Stimulated activated CD4-positive, alpha-beta T cell treated with anti-CD3 and anti-CD28 coated beads, TNF-alpha, amount 100 ng/mL, for 24 hours (primary cell): Measurements from ENCODE around the gene MAD1L1.

Source experiments
- DNase-seq, 3 experiments: peaks; one replicate each; pipeline ENCODE4 v3.0.0-alpha.2; 2020; ENCODE audit warnings: low read depth in 3 of 3

MAD1L1 gene

DNA sequence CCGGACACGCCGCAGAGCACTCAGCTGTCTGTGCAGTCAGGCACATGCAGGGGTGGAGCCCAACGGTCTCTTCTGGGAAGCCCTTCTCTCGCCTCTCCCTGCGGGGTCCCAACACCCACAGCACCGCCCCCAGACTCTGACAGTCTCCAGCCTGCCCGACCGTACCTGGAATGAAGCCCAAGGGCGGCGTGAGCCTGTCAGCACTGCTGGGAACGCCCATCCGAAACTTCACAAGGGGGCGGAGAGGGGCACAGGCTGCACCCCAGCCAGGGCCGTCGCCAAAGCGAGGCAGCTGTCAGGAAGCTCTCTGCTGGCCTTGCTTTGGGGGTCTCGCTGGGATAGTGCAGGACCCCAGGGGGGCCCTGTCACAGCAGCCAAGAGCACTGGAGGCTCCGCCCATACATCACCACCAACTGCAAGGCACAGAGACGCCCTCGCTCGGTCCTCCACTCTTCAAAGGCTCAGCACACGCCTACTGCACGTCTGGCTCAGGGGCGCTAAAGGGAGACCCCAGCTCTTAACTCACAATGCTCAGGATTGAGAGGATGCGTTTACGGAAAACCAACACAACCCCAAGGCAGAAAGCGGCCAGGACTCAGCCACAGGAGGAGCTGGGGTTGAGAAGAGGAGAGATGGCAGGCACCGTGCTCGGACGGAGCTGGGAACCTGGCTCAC is 30.9 kb downstream of the MAD1L1 start:
- no peak for DNase-seq

DNA sequence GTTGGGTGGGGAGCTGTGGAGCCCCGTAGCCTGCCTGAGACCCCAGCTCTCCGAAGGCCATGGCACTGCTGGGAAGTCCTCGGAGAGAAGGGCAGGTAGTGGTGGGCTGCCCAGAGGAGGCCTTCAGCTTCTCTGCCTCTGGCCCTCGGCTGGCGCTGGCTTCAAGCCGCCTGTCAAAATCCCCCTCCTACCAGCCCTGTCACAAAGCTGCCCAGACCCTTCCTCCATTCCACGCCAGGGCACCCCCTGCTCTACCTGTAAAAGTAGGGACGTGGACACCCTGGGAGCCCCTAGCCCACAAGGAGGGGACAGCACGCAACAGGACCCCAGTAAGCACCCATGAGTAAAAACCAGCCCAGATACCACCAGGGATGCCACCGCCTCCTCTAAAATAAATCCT is 31.6 kb downstream of the MAD1L1 start:
- DNase-seq: no peak

DNA sequence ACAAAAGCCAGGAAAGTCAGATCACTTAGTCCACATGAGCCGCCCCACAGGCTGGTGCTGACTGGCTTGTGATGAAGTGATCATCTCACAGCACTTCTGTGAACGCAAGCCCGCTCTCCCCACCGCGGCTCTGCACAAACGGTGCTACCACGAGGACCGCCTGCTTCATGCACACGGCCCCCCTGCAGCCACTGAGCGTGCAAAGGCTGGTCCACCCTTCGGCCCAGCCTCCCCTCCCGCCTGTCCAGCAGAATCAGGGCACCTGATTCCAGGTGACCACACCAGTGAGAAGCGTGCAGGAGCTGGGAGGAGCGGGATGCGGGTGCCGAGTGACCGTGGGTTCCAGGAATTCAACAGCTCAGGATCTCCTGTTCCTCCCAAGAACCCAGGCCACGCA is 32.2 kb downstream of the MAD1L1 start:
- DNase-seq: no peak

DNA sequence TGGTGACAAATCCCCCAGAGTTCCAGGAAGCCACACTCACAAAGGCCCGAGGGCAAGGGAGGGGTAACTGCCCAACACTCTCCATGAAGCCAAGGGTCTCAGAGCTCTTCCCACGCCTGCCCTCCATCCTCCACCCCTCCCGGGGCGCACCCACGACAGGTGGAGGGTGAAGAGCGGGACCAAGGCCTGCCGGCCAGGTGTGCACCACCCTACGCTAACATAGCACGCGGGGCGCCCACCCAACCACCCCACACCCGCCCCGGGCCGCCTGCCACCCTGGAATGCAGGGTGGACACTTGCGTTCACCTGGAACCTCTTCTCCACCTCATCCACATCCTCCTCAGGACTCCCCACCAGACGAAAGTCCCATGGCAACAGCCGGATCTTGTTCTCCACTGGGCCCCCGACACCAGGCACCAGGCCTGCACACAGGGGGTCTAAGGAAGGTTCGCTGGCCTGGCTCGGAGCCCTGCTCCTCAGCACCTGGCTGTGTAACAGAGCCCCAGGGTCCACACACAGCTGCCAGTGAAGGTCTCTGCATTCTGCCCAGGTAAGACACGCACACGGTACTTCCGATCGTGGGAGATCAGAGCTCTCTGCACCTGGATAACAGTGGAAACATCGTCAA is 32.7 kb downstream of the MAD1L1 start:
- no peak for DNase-seq

DNA sequence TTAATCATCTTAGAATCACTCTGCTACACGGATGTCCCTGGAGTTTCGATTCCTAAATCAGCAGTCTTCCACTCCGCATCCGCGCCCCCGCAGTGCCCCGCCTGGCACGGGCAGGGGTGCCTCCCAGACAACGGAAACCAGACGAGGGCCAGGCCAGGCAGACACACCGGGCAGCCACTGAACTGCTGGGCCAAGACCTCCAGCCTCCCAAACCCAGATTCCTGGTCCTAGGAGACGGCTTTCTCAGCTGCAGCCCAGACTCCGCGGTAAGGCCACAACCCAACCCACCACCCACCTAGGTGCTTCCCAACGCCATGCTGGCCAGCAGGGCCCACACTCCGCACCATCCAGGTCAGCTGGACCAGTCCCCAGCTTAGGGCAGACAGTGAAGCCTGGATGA is 33.2 kb downstream of the MAD1L1 start:
- no peak for DNase-seq

DNA sequence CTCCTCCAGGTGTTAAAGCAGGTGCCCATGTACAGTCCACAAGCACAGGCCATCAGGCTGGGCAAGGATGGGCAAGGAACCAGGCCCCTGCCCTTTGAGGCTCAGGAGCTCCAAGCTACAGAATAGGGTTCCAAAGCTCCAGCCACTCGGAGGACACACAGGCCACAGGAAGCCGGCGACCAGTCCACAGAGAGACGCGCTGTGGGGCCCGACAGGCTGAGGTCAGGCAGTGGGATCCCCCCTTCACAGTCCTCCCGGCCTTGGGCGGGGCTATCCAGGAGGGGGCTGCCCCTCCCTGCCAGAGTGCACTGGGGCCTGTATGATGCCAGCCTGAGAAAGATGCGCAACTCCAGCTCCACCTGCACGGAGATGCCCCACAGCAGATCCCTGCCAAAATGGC is 34.0 kb downstream of the MAD1L1 start:
- no peak for DNase-seq

DNA sequence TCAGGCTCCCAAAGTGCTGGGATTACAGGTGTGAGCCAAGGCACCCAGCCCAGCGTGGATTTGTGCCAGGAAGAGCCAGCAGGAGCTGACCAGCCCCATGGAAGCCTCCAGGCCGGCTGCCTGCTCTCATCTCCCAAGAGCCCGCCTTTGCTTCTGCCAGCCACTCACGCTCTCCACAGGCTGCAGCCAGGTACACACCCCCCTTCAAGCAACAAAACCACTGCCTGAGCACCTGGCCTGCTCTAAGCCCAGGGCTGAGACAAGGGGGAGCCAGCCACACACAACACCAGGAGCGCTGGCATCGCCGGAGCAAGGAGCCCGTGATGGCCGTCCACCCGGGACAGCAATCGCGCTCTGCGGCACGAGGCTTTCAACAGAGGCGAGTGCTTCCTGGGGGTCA is 34.5 kb downstream of the MAD1L1 start:
- DNase-seq: no peak

DNA sequence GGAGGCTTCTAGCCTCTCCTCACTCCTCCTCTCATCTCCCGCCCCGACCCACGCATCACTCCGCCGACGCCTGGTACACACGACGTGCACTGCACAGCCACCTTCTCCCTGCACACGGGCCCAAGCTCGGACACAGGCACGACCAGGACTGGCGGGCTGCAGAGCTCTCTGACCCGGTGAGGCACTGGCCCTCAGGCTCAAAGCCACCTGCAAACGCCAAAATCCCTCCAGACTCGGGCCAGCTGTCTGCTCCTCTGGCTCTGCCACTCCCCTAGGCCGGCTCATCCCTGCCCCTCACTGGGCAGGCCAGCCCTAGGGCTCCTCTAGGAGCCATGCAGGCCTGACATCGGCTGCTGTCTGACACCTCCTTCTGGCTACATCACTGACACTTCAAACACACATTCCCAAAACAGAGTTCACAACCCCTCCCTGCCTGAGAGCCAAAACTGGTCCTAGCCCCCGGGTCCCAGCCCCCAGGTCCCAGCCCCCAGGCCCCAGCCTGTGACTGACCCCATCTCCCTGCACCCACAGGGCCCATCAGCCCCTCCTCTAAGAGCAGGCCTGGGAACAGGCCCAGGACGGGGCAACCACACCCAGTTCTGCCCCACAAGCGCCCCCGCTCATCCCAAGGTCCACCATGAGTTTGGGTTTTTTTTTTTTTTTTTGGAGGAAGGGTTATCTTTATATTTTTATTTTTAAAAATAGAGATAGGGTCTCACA is 35.1 kb downstream of the MAD1L1 start:
- DNase-seq: no peak

DNA sequence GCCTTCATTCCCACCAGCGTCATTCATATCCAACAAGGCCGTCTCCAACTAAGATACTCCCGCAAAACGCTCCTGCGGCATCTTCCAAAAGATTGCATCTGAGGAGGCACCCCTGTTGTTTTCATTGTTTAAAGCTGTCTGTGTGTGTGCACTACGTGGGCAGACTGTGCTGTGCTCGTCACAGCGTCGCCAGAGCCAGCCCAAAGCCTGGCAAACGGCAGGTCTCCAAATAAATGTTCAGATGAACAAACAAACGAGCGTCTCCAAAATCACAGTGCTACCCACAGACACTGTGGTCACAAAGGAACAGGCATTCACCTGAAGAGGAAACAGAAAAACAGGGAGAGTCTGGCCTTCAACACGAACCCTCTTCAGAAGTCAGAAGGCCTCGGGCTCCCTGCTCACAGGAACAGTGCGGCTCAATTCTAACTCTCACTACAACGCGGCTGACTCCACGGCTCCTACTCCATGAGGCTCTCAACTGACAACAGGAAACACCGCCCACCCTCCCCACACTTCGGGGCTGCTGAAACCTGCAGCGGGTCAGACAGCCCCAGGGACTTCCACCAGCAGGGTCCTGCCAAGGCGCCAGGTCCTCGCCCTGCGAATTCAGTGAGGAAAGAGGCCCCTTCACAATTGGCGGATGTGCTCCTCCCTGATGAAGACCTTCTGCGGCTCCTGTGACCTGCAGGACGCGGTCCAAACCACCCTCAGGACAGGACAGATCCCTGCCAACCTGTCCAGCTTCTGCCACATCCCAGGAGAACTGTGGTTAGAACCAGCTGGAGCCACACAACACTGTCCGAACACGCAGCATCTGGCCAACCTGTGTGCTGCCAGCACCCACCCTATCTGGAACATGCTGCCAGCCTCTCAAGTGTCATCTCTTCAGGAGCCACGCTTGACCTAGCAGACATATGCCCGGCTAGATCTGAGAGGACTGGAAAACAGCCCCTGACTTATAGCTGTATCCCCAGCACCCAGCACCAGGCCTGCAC is 36.1 kb downstream of the MAD1L1 start:
- no peak for DNase-seq

DNA sequence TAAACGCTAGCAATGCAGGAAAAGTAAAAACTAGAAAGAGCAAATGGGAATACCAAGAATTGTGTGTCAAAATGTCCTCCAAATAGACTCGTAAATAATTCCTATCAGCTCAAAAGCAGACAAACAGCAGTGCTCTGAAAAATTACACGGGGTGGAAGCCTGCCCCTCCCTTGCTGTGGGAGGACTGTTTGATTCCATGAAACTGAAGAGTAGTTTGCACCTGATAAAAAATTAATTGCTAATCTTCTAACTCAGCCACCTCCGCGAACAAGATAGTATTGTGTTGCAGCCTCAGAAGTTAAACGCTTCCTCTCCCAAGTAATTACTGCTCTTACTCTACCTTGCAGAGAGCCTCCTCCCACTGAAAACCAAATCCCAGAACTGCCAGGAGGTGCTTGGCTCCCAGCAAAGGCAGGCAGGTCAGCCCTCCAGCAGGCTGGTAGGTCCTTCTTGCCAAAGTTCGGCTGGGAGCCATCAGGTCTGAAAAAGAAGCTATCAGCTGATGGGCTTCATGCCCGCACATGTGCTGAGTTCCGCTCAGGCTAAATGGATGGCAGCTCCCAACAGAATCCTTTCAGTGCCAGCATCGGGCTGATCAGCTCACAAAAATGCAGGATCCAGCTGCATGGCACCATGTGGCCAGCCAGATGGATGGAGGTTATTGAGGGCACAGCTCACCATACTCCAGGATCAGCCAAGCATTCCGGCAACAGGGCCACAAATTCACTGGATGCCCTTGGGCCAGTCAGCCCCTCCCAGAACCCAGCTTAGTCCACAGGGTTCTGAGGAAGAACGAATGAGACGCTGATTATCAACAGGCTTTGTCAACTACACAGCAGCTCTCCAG is 37.1 kb downstream of the MAD1L1 start:
- no peak for DNase-seq

DNA sequence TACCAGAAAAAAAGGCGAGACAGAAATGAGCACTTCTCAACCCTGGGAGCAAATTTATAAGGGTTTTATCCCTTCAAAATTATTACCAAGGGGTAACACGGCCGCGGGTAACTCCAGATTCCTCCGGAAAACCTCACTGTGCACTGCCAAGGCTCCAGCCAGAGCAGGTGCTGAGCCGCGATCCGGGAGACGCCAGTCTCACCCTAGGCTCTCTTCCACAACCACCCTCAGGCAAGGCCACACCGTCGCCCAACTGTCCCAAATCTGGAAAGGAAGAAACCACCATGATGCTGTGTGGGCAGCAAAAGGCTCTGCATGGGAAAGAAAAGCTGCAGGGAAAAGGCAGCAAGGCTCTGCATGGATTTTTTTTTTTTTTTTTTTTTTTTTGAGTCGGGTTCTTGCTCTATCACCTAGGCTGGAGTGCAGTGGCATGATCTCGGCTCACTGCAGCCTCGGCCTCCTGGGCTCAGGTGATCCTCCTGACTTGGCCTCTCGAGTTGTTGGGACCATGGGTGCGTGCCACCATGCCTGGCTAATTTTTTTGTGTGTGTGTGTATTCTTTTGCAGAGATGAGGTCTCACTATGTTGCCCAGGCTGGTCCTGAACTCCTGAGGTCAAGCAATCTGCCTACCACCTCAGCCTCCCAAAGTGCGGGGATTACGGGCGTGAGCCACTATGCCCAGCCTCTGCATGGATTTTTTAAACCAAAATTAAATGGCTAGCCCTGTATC is 39.0 kb downstream of the MAD1L1 start:
- no peak for DNase-seq

DNA sequence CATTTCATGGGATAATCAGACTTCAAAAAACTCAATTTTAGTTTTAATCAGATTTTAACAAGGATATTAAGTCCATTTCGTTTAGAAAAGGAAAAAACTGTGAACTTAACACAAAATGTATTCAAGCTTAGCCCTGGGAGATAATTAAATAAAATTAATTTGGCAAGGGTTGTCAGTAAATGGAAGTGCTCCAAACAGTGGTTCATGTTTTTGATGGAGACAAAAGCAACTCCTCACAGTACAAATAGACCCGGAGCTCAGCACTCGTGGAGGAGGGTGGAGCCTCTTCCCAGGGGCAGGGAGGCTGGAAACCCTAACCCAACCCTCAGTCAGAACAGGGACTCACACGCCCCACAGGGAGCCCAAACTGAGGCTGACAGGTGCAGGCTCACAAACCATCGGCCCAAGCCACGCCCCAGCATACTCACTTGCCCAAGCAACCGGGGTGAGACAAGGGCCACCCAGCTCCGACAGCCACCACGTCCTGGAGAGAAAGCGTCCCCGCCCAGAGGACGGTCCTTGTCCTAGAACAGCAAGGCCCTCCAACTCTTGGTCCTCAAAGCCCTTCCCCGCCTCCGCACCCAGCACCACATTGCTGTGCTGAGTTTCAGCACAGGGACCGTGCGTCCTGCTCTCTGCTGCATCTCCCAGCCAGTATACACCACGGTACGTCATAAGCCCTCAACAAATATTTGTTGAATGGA is 39.8 kb downstream of the MAD1L1 start:
- no peak for DNase-seq

DNA sequence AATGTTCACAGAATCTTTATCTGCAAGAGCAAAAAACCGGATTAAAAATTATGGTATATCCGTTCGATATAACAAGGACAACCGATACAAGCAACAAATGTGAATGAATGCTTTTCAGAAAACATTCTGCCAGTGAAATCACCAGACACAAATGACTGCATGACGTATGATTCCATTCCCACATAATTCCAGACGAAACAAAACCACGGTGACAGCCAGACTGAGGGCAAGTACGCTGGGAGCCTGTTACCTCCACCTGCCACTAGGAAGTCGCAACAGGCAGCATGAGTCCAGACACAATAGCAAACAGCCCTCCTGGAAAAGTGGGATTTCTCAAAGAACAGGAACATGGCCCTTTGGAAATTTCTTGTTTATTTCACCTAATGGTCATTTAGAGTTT is 41.7 kb downstream of the MAD1L1 start:
- no peak for DNase-seq

DNA sequence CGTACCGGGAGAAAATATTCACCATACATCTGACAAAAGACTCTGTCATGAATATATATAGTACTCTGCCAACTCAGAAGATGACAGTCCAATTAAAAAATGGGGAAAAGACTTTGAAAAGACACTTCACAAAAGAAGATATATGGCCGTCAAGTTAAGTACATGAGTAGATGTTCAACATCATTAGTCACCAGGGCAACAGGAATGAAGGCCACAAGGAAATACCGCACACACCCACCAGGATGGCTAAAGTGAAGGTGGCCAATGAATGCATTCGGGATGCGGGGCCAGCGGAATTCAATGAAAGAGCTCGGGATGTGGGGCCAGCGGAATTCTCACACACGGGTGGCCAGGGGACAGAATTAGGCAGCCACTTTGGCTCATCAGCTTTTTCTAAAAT is 42.2 kb downstream of the MAD1L1 start:
- DNase-seq: no peak

DNA sequence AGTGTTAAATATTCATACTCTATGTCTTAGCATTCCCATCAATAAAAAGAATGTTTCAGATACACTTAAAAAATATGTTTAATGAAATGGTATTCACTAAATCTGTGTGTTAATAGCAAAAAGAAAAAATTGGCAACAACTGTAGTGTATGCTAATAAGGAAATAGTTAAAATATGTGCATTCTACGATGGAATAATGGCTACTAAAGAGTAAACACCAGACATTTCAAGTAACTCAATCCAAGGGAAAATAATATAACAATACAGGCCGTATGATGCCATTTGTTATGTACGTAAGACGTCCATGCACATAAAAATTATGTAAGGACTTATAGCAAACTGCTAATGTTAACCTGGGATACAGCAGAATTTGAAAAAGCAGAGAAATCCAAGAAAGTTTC is 46.6 kb downstream of the MAD1L1 start:
- DNase-seq: no peak

DNA sequence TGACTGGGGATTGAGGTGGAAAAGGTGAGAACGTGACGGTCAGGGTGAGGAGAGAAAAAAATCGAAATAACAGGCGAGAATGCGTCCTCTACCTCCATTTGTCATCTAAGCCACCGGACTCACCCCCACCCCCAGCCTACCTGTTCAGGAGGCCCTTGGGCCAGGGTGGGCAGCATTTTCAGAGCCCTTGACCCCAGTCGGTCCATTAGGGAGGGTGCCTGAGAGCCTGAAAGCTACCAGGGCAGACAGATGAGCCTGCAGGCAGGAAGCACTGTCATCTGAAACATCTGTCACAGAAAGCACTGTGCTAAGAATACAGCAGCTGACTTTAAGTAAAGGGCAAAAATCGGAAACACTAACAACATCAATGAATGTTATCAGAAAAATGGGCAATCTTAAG is 47.0 kb downstream of the MAD1L1 start:
- DNase-seq: no peak

DNA sequence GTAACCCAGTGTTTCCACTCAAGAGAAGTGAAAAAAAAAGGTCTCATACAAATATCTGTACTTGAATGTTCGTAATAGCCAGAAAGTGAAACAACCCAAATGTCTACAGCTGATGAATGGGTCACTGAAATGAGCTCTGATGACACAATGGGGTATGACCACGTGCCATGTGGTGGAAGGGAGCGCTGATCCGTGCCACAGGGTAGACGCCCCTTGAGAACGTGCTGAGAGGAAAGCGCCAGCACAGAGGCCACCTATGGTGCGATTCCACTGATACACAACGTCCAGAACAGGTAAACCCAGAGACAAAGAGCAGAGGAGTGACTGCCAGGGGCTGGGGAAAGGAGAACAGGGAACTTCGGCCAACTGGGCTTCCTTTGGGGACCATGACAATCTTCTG is 50.3 kb downstream of the MAD1L1 start:
- DNase-seq: no peak

DNA sequence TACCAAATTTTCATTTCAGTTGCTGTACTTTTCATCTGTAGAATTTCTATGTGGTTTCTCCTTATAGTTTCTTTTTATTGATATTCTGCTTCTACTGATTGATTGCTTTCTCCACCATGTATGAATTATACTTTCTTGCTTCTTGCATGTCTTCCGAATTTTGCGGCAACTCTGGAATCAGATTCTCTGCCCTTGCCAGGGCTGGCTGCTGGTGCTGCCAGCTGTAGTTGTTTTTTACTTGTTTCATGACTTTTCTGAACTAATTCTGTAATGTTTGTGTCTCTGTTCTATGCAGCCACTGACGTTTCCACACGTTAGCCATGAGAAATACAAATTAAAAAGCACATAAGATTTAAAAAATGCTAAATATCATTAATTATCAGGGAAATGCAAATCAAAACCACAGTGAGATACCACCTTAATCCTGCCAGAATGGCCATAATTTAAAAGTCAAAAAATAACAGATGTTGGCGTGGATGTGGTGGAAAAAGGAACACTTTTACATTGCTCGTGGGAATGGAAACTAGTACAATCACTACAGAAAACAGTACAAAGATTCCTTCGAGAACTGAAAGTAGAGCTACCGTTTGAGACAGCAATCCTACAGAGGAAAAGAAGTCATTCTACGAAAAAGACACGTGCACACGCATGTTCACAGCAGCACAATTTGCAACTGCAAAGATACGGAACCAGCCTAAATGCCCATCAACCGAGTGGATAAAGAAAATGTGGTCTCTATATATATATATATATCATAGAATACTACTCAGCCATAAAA is 51.5 kb downstream of the MAD1L1 start:
- DNase-seq: no peak

DNA sequence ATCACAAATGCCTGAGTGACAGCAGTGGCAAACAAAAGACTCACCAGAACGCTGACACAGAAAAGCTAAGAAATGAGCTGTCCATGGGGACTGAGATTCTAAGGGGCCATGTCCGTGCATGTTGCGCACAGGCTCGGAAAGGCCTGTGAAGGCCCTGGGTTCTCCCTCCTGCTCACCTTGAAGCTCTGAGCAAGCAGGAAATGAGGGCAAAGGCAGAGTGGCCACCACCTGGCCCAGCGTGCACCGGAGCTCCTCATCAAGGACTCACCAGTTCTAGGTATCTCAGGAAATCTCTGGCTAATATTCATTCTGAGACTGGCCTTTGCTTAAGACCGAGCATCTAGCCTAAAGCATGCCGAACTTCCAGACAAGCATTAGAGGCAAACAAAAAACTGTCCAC is 52.7 kb downstream of the MAD1L1 start:
- no peak for DNase-seq
